HepG2 (cell line): ENCODE data around the gene MGAT2. TPM values are rescaled to one million over a fixed set of nuclear protein-coding genes. Genes with fewer than 3 reads are reported as not detected.

Experiments used
- ATF1 ChIP-seq: IDR thresholded peaks from 2 replicates; pipeline ENCODE4 v1.6.1; 2016; ENCODE audit warnings: mild to moderate bottlenecking, control low read depth
- ATRX ChIP-seq: sonication (generic); formaldehyde crosslinking; IDR thresholded peaks from 2 replicates; pipeline ENCODE4 v1.4.0; 2020; ENCODE audit warnings: missing genetic modification reagents, borderline replicate concordance
- ELF3 ChIP-seq: IDR thresholded peaks from 2 replicates; pipeline ENCODE4 v1.6.1; 2016; ENCODE audit warnings: missing genetic modification reagents, missing compliant biosample characterization
- GTF2F1 ChIP-seq: fragments of 150-350 bp; IDR thresholded peaks from 2 replicates; pipeline ENCODE4 v1.6.1; 2014; ENCODE audit warnings: low read length
- HNF1B ChIP-seq: sonication (generic); formaldehyde crosslinking; IDR thresholded peaks from 2 replicates; pipeline ENCODE4 v1.5.1; 2020; ENCODE audit warnings: mild to moderate bottlenecking, moderate library complexity, missing genetic modification reagents
- MZF1 ChIP-seq: sonication (generic); formaldehyde crosslinking; IDR thresholded peaks from 2 replicates; pipeline ENCODE4 v1.8.1; 2023; ENCODE audit warnings: mild to moderate bottlenecking, missing genetic modification reagents, borderline replicate concordance
- RBM22 ChIP-seq: fragments of 200-400 bp; formaldehyde crosslinking; optimal IDR thresholded peaks from 2 replicates; pipeline ENCODE3; 2017; ENCODE audit warnings: mild to moderate bottlenecking, low read length, moderate library complexity
- SAFB2 ChIP-seq: sonication (generic); formaldehyde crosslinking; IDR thresholded peaks from 2 replicates; pipeline ENCODE4 v1.5.1; 2020; ENCODE audit warnings: missing genetic modification reagents, low read depth, mild to moderate bottlenecking, borderline replicate concordance
- SP4 ChIP-seq: sonication (generic); formaldehyde crosslinking; IDR thresholded peaks from 2 replicates; pipeline ENCODE4 v1.8.1; 2023; ENCODE audit warnings: mild to moderate bottlenecking, missing genetic modification reagents
- THYN1 ChIP-seq: sonication (generic); formaldehyde crosslinking; IDR thresholded peaks from 2 replicates; pipeline ENCODE4 v1.8.1; 2023; ENCODE audit warnings: low read depth, mild to moderate bottlenecking, moderate library complexity, missing genetic modification reagents, borderline replicate concordance
- TMF1 ChIP-seq: sonication (generic); formaldehyde crosslinking; IDR thresholded peaks from 2 replicates; pipeline ENCODE4 v1.8.1; 2022; ENCODE audit warnings: low read depth, missing genetic modification reagents
- ZNF121 ChIP-seq: sonication (generic); formaldehyde crosslinking; IDR thresholded peaks from 2 replicates; pipeline ENCODE4 v1.5.0; 2020; ENCODE audit warnings: mild to moderate bottlenecking, missing genetic modification reagents
- ZNF296 ChIP-seq: sonication (generic); formaldehyde crosslinking; conservative IDR thresholded peaks from 2 replicates; pipeline ENCODE4 v1.5.0; 2020; ENCODE audit warnings: mild to moderate bottlenecking, missing genetic modification reagents
- ZNF570 ChIP-seq: sonication (generic); formaldehyde crosslinking; IDR thresholded peaks from 2 replicates; pipeline ENCODE4 v1.4.0; 2020; ENCODE audit warnings: mild to moderate bottlenecking, missing genetic modification reagents, borderline replicate concordance
- ZNF629 ChIP-seq: sonication (generic); formaldehyde crosslinking; conservative IDR thresholded peaks from 2 replicates; pipeline ENCODE4 v1.5.0; 2020; ENCODE audit warnings: missing genetic modification reagents
- ZNF782 ChIP-seq: sonication (generic); formaldehyde crosslinking; IDR thresholded peaks from 2 replicates; pipeline ENCODE4 v1.4.0; 2020; ENCODE audit warnings: missing genetic modification reagents, mild to moderate bottlenecking, borderline replicate concordance
- ZSCAN29 ChIP-seq: sonication (generic); formaldehyde crosslinking; conservative IDR thresholded peaks from 2 replicates; pipeline ENCODE4 v1.4.0; 2020; ENCODE audit warnings: mild to moderate bottlenecking, missing genetic modification reagents
- polyA plus RNA-seq, 8 experiments: library from polyadenylated mRNA; depleted of rRNA in 3 of 8; stranded (reverse) in 7 of 8; unstranded in 1 of 8; fragments of >200 nt; fragmentation: Illumina TruSeq in 4 of 8; extraction: Trizol in 4 of 8; gene quantifications; 2 replicates each; pipeline versions ENCODE4 v1.2.1 to v1.2.3, GENCODE V29; 2011 to 2016; ENCODE audit warnings: low read depth in 4 of 8, missing spikeins in 1 of 8, mixed read lengths in 1 of 8; ENCODE audit not compliant: insufficient read depth in 1 of 8
- total RNA-seq, 5 experiments: library from RNA; depleted of rRNA; stranded (reverse); fragments of >200 nt; fragmentation: Illumina TruSeq; extraction: Trizol; gene quantifications; 2 replicates each; pipeline ENCODE4 v1.2.3, GENCODE V29; 2016; ENCODE audit warnings: low read depth in 1 of 5
- TF ChIP-seq, protein P1 (sequence below): sonication (generic); formaldehyde crosslinking; IDR thresholded peaks from 2 replicates; pipeline ENCODE4 v1.5.0; 2020; ENCODE audit warnings: mild to moderate bottlenecking, missing genetic modification reagents
- TF ChIP-seq, protein P2 (sequence below): sonication (generic); formaldehyde crosslinking; IDR thresholded peaks from 2 replicates; pipeline ENCODE4 v1.9.0; 2022; ENCODE audit warnings: low read depth, missing genetic modification reagents

The MGAT2 gene
- total and polyA plus RNA-seq, 2 of the 13 experiments (the other 11 are each of a cell fraction or from before 2014, with no cell fraction given), result 12.9 to 51.9 TPM

DNA sequence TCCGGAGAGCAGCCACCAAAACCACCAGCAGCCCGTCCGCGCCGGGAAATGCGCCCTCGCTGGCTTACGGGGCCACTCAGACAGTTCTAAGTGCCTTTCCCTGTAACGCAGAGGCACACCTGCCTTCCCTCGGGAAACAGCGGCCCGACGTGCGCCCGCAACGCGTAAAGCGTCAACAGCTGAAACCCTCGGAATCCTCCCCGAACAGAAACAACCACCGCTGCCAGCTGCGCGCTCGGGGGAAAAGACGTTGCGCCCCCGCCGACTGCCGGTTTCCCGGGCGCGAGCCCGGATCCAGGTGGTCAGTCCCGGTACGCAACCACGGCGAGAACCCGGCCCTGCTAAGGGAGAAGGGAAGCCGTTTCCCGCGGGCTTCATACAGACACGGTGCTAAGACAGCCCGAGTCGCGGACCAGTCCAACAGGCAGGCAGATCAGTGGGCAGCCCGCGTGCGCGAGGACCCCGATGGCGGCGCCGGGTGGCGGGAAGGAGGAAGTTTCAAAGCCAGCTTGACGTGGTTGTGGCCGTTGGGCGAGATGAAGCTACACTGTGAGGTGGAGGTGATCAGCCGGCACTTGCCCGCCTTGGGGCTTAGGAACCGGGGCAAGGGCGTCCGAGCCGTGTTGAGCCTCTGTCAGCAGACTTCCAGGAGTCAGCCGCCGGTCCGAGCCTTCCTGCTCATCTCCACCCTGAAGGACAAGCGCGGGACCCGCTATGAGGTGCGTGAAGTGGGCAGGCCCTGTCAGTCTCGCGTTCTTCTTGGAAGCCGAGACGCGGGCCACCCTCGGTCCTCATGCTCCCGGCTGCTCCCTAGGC, 21.9 kb upstream of the MGAT2 start, which contains the start of gene LRR1 (continued):
- TF ChIP-seq HNF1B (CRISPR knock-in tag) (peak; percentile 91), ELF3 (CRISPR knock-in tag) (peak; percentile 77), RBM22 (no peak), ZNF782 (CRISPR knock-in tag) (0 out of 2 replicates have a peak, but pooled peaks have one; percentile 70), ATRX (CRISPR knock-in tag) (no peak), THYN1 (no peak), ZNF121 (CRISPR knock-in tag) (peak; percentile 58), ZNF296 (peak; percentile 54; the same call in 1 of the 2 replicates), SAFB2 (peak; percentile 81; the same call in 1 of the 2 replicates), SP4 (CRISPR knock-in tag) (no peak), GTF2F1 (no peak), MZF1 (CRISPR knock-in tag) (no peak), ZNF629 (CRISPR knock-in tag) (0 out of 2 replicates have a peak, but pooled peaks have one; percentile 6), TMF1 (CRISPR knock-in tag) (peak; percentile 78), ZSCAN29 (CRISPR knock-in tag) (peak; percentile 69; the same call in 1 of the 2 replicates), ATF1 (CRISPR knock-in tag) (no peak), ZNF570 (CRISPR knock-in tag) (no peak)
- TF ChIP-seq, protein P1, sequence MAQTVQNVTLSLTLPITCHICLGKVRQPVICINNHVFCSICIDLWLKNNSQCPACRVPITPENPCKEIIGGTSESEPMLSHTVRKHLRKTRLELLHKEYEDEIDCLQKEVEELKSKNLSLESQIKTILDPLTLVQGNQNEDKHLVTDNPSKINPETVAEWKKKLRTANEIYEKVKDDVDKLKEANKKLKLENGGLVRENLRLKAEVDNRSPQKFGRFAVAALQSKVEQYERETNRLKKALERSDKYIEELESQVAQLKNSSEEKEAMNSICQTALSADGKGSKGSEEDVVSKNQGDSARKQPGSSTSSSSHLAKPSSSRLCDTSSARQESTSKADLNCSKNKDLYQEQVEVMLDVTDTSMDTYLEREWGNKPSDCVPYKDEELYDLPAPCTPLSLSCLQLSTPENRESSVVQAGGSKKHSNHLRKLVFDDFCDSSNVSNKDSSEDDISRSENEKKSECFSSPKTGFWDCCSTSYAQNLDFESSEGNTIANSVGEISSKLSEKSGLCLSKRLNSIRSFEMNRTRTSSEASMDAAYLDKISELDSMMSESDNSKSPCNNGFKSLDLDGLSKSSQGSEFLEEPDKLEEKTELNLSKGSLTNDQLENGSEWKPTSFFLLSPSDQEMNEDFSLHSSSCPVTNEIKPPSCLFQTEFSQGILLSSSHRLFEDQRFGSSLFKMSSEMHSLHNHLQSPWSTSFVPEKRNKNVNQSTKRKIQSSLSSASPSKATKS (CRISPR knock-in tag), result 0 out of 2 replicates have a peak, but pooled peaks have one; percentile 38
- TF ChIP-seq, protein P2, sequence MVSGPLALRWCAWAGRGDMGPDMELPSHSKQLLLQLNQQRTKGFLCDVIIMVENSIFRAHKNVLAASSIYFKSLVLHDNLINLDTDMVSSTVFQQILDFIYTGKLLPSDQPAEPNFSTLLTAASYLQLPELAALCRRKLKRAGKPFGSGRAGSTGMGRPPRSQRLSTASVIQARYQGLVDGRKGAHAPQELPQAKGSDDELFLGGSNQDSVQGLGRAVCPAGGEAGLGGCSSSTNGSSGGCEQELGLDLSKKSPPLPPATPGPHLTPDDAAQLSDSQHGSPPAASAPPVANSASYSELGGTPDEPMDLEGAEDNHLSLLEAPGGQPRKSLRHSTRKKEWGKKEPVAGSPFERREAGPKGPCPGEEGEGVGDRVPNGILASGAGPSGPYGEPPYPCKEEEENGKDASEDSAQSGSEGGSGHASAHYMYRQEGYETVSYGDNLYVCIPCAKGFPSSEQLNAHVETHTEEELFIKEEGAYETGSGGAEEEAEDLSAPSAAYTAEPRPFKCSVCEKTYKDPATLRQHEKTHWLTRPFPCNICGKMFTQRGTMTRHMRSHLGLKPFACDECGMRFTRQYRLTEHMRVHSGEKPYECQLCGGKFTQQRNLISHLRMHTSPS (CRISPR knock-in tag), result peak; percentile 44
